GM10266 (cell line): ENCODE data around the gene ODF2.
"Not testable (repeated sequence)": the region's sequence is repeated elsewhere in the genome, so short reads cannot be mapped to it uniquely, and the experiment has no call there.

Experiments used
- DNase-seq: peaks from one replicate; pipeline ENCODE4 v3.0.0; 2012; ENCODE audit errors: extremely low spot score
- TF ChIP-seq, protein P1 (sequence below): IDR thresholded peaks from 2 replicates; pipeline ENCODE4 v1.5.1; 2012; ENCODE audit warnings: mild to moderate bottlenecking, low read depth; ENCODE audit not compliant: control insufficient read depth, insufficient read depth; ENCODE audit errors: missing control alignments

ODF2 gene

DNA sequence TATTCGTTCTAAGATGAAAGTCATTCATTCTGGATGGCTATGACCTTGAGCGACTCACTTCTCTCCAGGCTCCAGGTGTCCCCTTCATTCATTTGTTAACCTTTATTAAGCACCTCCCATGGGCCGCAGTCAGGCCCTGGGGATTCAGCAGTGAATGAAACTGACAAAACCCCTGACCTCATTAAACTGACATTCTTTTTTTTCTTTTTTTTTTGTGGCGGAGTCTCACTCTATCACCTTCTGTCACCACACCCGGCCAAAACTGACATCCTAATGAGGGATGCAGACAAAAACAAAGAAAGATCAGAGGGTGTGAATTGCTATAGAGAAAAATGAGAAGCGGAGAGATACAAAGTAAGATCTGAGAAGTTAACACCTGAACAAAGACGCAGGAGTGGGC lies 16.5 kb upstream of the ODF2 start:
- TF ChIP-seq, protein P1, sequence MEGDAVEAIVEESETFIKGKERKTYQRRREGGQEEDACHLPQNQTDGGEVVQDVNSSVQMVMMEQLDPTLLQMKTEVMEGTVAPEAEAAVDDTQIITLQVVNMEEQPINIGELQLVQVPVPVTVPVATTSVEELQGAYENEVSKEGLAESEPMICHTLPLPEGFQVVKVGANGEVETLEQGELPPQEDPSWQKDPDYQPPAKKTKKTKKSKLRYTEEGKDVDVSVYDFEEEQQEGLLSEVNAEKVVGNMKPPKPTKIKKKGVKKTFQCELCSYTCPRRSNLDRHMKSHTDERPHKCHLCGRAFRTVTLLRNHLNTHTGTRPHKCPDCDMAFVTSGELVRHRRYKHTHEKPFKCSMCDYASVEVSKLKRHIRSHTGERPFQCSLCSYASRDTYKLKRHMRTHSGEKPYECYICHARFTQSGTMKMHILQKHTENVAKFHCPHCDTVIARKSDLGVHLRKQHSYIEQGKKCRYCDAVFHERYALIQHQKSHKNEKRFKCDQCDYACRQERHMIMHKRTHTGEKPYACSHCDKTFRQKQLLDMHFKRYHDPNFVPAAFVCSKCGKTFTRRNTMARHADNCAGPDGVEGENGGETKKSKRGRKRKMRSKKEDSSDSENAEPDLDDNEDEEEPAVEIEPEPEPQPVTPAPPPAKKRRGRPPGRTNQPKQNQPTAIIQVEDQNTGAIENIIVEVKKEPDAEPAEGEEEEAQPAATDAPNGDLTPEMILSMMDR: no peak
- no peak for DNase-seq

DNA sequence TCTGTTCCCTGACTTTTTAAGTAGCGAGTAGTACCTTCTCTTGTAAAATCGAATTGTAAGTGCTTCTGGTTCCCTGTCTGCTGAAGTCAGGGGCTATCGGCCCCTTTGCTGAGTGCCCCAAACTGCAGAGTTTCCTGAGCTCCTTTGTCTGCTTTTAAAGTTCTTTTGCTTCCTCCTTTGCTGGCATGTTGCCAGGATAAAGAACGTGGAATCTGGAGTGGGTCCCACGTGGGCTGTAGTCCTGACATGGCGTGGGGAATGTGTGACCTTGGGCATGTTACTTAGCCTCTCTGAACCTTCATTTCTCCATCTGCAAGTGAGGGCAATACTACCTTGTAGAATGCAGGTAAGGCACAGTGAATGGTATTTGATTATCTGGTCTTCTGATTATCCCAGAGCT lies 13.7 kb upstream of the ODF2 start:
- DNase-seq: no peak
- TF ChIP-seq, protein P1: no peak

DNA sequence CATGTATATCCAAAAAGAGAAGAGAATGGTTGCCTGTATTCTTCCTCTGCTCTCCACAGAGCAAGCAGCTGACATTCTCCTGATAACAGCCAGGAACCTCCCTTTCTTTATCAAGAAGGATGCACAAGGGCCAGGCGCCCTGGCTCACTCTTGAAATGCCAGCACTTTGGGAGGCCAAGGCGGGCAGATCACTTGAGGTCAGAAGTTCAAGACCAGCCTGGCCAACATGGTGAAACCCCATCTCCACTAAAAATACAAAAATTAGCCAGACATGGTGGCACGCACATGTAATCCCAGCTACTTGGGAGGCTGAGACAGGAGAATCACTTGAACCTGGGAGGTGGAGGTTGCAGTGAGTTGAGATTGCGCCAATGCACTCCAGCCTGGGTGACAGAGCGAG lies 9.3 kb upstream of the ODF2 start:
- not testable (repeated sequence) for DNase-seq

DNA sequence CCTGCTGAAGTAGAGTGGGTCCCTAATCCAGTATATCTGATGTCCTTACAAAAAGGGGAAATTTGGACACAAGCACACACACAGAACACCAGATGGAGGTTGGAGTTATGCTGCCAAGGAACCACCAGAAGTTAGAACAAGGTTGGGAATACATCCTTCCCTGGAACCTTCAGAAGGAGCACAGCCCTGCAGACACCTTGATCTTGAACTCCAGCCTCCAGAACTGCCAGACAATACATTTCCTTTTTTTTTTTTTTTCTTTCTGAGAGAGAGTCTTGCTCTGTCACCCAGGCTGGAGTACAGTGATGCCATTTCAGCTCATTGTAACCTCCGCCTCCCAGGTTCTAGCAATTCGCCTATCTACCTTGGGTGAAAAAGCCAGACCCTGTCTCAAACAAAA lies 7.1 kb upstream of the ODF2 start:
- DNase-seq: no peak
- TF ChIP-seq, protein P1: no peak

DNA sequence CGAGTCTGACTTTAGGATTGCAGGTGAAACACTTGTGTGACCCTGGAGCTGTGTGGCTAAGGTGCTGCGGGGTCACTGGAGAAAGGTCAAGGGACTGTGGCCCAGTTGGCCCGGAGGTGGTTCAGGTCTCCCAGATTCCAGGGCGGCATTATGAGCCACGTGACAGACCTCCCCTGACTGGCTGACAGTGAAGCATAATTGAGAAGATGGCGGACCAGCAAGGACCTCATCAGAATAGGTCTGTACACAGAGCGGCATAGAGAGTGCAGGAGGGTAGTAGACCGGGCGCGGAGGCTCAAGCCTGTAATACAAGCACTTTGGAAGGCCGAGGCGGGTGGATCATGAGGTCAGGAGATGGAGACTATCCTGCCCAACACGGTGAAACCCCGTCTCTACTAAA lies 815 bp upstream of the ODF2 start:
- TF ChIP-seq, protein P1: no peak

DNA sequence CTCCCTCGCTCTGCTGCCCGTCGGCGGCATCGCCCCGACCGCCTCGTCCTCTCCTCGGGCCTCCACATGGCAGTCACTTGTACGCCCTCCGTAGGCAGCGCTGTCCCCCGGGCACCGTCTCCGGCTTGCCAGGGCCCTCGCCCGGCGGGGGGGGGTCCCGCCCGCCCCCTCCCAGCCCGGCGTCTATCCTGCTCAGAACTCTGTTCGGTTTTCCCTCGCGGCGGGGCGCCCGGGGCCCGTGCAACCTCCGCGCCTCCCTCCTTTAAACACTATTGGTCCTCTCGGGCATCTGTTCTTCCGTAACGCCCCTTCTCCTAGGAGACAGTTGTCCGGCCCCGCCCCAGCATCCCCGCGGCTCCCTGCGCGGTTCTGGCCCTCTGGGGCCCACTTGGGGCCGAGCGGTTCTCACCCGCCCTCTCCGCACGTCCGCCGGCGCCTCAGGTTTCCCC lies 831 bp downstream of the ODF2 start:
- DNase-seq: peak; percentile 93
- TF ChIP-seq, protein P1: peak; percentile 9

More for the DNA sequence above, 815 bp upstream of the ODF2 start:
- DNase-seq: no peak

DNA sequence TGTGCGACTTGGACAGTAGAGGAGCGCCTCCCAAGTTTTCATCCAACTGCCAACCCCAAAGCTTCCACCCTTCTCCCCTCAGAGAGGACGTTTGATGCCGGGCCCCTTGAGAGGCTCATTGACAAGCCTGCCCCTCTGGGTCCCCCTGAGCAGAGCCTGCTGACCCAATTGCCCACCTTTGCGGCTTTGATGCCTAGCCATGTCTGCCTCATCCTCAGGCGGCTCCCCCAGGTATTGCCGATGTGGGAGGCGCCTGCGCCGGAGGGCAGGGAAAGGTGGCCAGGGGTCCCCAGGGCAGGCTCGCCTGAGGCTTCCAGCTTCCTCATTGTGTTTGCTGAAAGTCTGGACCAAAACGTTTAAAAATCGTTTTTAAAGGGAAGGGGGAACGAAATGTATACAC lies 1.4 kb downstream of the ODF2 start:
- TF ChIP-seq, protein P1: no peak
- no peak for DNase-seq

DNA sequence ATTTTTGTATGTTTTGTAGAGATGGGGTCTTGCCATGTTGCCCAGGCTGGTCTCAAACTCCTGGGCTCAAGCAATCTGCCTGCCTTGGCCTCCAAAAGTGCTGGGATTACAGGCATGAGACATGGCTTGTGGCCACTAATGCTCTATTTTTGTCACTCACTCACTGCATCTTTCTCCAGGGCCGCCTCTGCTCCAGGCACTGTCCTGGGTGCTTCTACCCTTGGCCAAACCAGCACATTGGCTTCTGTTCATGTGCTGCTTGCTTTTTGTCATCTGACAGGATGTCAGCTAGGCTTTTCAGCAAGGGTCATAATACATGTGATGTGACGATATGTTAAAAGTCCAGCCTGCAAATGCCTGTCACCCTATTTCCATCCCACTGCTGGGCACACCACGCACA lies 3.2 kb downstream of the ODF2 start:
- no peak for DNase-seq
- TF ChIP-seq, protein P1: no peak
